Measurements from ENCODE around the gene SLC52A1. TPM values are rescaled to one million over a fixed set of nuclear protein-coding genes. Genes with fewer than 3 reads are reported as not detected.

SLC52A1 gene
- total RNA-seq, 1 donor from 2014 or later: 0.20 TPM

GRCh38 chr17:5022171-5022711 is 13.0 kb downstream of the SLC52A1 start:
- DNase-seq (ENCODE audit: low spot score in 2 of 2, unreplicated experiment in 2 of 2): no peak
- H3K4me1 Mint-ChIP-seq: no peaks in the 10 kb centered on the region

GRCh38 chr17:5020502-5021023 is 14.7 kb downstream of the SLC52A1 start:
- Mint-ChIP-seq H3K36me3 (peaks cover 44% of the 10 kb centered on the region), H3K27ac (no peak overlapping the region), H3K4me1 (no peaks in the 10 kb centered on the region), H3K4me3 (no peak overlapping the region), H3K9me3 (no peaks in the 10 kb centered on the region), H3K27me3 (ENCODE audit: low read depth) (no peaks in the 10 kb centered on the region)
- no peak for TF ChIP-seq CTCF (IDR thresholded peaks at IDR 0.05; ENCODE audit: unreplicated experiment)
- no peak for DNase-seq (ENCODE audit: low spot score in 2 of 2, unreplicated experiment in 2 of 2)

More at GRCh38 chr17:5022171-5022711, 13.0 kb downstream of the SLC52A1 start:
- Mint-ChIP-seq H3K27me3 (ENCODE audit: low read depth) (no peaks in the 10 kb centered on the region), H3K27ac (no peak overlapping the region), H3K4me3 (no peak overlapping the region), H3K36me3 (peaks cover 37% of the 10 kb centered on the region), H3K9me3 (no peaks in the 10 kb centered on the region)
- no peak for TF ChIP-seq CTCF (IDR thresholded peaks at IDR 0.05; ENCODE audit: unreplicated experiment)

GRCh38 chr17:5019475-5019956 is 15.7 kb downstream of the SLC52A1 start:
- H3K9me3 Mint-ChIP-seq: no peaks in the 10 kb centered on the region
- no peak for TF ChIP-seq CTCF (IDR thresholded peaks at IDR 0.05; ENCODE audit: unreplicated experiment)
- DNase-seq (ENCODE audit: low spot score in 2 of 2, unreplicated experiment in 2 of 2): no peak
- no peak overlapping the region for H3K27ac Mint-ChIP-seq
- H3K27me3 Mint-ChIP-seq (ENCODE audit: low read depth): no peaks in the 10 kb centered on the region
- H3K4me3 Mint-ChIP-seq: no peak overlapping the region
- no peaks in the 10 kb centered on the region for H3K4me1 Mint-ChIP-seq
- H3K36me3 Mint-ChIP-seq: peaks cover 43% of the 10 kb centered on the region

GRCh38 chr17:5014357-5014756 is 20.9 kb downstream of the SLC52A1 start:
- no peak overlapping the region for H3K27ac Mint-ChIP-seq
- no peak for DNase-seq (ENCODE audit: low spot score in 2 of 2, unreplicated experiment in 2 of 2)
- no peak for TF ChIP-seq CTCF (IDR thresholded peaks at IDR 0.05; ENCODE audit: unreplicated experiment)
- H3K4me3 Mint-ChIP-seq: no peak overlapping the region
- peaks cover 30% of the 10 kb centered on the region for H3K36me3 Mint-ChIP-seq
- H3K27me3 Mint-ChIP-seq (ENCODE audit: low read depth): no peaks in the 10 kb centered on the region
- no peaks in the 10 kb centered on the region for H3K9me3 Mint-ChIP-seq
- no peaks in the 10 kb centered on the region for H3K4me1 Mint-ChIP-seq

GRCh38 chr17:5011928-5012327 is 23.3 kb downstream of the SLC52A1 start:
- H3K4me3 Mint-ChIP-seq: no peak overlapping the region
- peaks cover 44% of the 10 kb centered on the region for H3K36me3 Mint-ChIP-seq
- H3K27ac Mint-ChIP-seq: no peak overlapping the region
- no peak for TF ChIP-seq CTCF (IDR thresholded peaks at IDR 0.05; ENCODE audit: unreplicated experiment)
- H3K27me3 Mint-ChIP-seq (ENCODE audit: low read depth): no peaks in the 10 kb centered on the region
- DNase-seq (ENCODE audit: low spot score in 2 of 2, unreplicated experiment in 2 of 2): no peak
- no peaks in the 10 kb centered on the region for H3K9me3 Mint-ChIP-seq
- H3K4me1 Mint-ChIP-seq: no peaks in the 10 kb centered on the region
